SH-SY5Y (cell line): Measurements from ENCODE around the gene WWOX.

Experiments
- GATA2 ChIP-seq: IDR thresholded peaks from 2 replicates; pipeline ENCODE4 v1.6.1; 2011; ENCODE audit warnings: mild to moderate bottlenecking, low read depth, low read length
- GATA3 ChIP-seq: IDR thresholded peaks from 2 replicates; pipeline ENCODE4 v1.6.1; 2011; ENCODE audit warnings: low read depth, mild to moderate bottlenecking, low read length, moderate library complexity

DNA sequence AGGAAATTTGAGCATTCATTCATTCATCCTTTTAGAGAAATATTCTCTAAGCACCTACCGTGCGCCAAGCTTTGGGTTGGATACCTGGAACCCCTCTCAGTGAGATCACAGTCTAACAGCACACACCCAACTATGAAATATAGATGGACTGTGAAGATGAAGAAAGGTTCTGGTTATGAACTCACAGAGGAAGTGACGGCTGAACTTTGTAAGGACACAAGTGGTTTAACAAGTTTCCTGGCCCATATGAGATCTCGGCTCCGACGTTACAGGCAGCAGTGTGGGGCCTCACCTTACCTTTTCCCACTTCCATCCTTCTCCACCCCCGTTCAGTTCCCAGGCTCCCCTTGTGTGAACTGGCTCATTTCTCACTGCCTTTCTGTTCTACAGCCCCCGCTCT lies 1094.8 kb downstream of the WWOX start:
- TF ChIP-seq GATA2 (no peak), GATA3 (no peak)
